GM12891 (cell line): Measurements from ENCODE around the gene NEMP1. TPM values are rescaled to one million over a fixed set of nuclear protein-coding genes. Genes with fewer than 3 reads are reported as not detected.
A peak's percentile ranks its signal among the peaks of the same experiment; 100 is the strongest.
"Not testable (repeated sequence)": the region's sequence is repeated elsewhere in the genome, so short reads cannot be mapped to it uniquely, and the experiment has no call there.

ENCODE experiments used
- DNase-seq: peaks from one replicate; pipeline ENCODE4 v3.0.0; 2011; ENCODE audit warnings: low spot score; ENCODE audit not compliant: insufficient read length
- FAIRE-seq: peaks from 2 replicates; lab custom pipeline; 2011; peaks lifted over from hg19 to GRCh38; lab: Jason Lieb, UNC
- PAX5 ChIP-seq: IDR thresholded peaks from 2 replicates; pipeline ENCODE4 v1.6.1; 2011; ENCODE audit warnings: low read length, moderate library complexity, mild to moderate bottlenecking; ENCODE audit not compliant: insufficient read depth, severe bottlenecking
- POLR2A ChIP-seq: IDR thresholded peaks from 2 replicates; pipeline ENCODE4 v1.6.1; 2011; ENCODE audit warnings: low read depth, low read length, control low read depth
- POLR2AphosphoS5 ChIP-seq: IDR thresholded peaks from 2 replicates; pipeline ENCODE4 v1.6.1; 2011; ENCODE audit warnings: low read depth, low read length, control low read depth
- POU2F2 ChIP-seq: IDR thresholded peaks from 2 replicates; pipeline ENCODE4 v1.6.1; 2011; ENCODE audit warnings: low read depth, mild to moderate bottlenecking, control low read depth, low read length, moderate library complexity
- SPI1 ChIP-seq: IDR thresholded peaks from 2 replicates; pipeline ENCODE4 v1.6.1; 2011; ENCODE audit warnings: low read depth, low read length, control low read depth
- TAF1 ChIP-seq: IDR thresholded peaks from 2 replicates; pipeline ENCODE4 v1.6.1; 2011; ENCODE audit warnings: low read depth, low read length, control low read depth
- polyA plus RNA-seq: library from polyadenylated mRNA; unstranded; fragments of >200 nt; gene quantifications from one replicate; pipeline ENCODE4 v1.2.1, GENCODE V29; 2012; ENCODE audit warnings: low read depth, missing spikeins, inconsistent platforms; ENCODE audit not compliant: missing spikeins

NEMP1 gene, protein sequence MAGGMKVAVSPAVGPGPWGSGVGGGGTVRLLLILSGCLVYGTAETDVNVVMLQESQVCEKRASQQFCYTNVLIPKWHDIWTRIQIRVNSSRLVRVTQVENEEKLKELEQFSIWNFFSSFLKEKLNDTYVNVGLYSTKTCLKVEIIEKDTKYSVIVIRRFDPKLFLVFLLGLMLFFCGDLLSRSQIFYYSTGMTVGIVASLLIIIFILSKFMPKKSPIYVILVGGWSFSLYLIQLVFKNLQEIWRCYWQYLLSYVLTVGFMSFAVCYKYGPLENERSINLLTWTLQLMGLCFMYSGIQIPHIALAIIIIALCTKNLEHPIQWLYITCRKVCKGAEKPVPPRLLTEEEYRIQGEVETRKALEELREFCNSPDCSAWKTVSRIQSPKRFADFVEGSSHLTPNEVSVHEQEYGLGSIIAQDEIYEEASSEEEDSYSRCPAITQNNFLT
- polyA plus RNA-seq: 8.8 TPM

DNA sequence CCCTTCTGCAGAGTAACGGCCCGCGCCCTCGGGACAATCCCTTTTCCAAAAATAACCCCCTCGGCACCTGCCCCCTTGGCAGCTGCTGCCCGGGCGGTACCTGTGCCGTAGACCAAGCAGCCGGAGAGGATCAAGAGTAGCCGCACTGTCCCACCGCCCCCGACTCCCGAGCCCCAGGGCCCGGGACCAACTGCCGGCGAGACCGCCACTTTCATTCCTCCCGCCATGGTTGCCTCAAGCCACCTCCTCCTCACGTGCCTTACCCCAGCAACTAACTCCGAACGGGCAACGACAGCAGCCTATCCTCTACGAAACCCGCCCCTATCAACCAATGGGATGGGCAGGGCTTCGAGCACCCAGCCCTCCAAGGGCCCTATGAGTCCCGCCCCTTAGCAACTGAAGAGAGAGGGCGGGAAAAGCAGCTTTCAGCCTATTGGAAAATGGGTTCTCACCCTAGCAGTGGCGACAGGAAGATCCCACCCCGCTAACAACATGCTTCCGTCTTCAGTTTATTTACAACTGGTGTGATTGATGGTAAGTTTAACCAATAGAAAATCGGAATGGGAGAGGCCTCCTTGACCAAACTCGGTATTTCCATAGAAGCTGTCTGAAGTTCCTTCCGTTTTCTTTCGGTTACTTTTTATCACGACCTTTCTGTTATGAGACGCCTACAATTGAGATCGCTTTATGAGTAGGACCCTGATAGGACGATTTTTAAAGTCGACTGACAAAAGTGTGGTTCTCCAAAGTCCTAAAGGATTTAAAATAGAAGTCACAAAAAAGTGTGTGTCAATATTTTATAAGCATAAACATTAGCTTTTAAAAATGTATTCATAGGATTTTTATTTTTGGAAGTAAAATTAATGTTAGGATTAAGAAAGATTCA is at the start of gene NEMP1:
Gene NEMP1, minus strand, starts transcription at position 273 of the 886 bp plus-strand sequence. Its CDS starts 46 bp downstream, at position 227.
- TF ChIP-seq PAX5 (no peak), TAF1 (peak; percentile 73), POLR2A (peak; percentile 48; the same call in 1 of the 2 replicates), POU2F2 (no peak; the same call in 1 of the 2 replicates), POLR2AphosphoS5 (peak; percentile 69; the same call in 1 of the 2 replicates)
- FAIRE-seq (peak; percentile 96), DNase-seq (peak; percentile 88)

DNA sequence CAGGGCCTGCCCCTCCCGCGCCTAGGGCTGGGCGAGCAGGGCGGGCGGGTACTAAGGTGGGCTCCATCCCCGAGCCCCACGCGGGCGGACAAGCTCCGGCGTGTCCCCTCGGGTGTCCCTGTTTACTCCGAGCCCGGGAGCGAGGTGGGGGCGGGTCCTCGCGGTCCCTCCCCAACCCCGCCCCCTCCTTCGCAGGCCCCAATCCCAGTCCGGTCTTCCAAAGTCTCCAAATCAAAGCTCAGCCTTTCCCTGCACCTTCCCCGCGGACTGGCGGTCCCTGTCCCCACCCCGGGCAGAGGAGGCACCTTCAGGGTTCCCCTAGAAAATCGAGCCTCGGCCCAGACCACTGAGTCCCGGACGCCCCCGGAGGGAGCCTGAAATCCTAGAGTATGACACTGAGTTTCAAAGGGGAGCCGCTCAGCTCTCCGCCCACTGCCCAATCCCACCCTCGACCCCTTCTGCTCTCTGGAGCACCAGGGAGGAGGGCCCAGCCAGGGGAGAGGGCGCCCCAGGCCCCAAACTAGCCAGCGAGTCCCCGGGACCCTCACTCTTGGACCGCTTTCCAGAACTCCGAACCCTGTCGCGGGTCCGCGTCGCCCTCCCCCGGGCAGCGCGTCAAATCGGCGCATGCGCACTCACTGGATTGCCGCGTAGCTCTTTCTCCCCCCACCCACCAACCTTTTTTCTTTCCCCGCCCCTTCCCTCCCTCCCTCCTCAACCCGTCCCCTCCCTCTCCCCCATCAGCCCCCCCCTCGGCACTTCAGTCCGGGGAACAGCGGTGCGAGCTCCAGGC is 49.3 kb upstream of the NEMP1 start, which contains the start of gene LRP1:
Gene LRP1, plus strand, starts transcription at position 758 of the 793 bp plus-strand sequence. CDS start 482 bp downstream, outside the sequence.
- TF ChIP-seq POU2F2: no peak
- TF ChIP-seq POLR2A: no peak
- TF ChIP-seq TAF1: no peak
- no peak for TF ChIP-seq SPI1
- no peak for TF ChIP-seq POLR2AphosphoS5
- TF ChIP-seq PAX5: no peak
- DNase-seq (peak; percentile 73), FAIRE-seq (peak; percentile 45)

DNA sequence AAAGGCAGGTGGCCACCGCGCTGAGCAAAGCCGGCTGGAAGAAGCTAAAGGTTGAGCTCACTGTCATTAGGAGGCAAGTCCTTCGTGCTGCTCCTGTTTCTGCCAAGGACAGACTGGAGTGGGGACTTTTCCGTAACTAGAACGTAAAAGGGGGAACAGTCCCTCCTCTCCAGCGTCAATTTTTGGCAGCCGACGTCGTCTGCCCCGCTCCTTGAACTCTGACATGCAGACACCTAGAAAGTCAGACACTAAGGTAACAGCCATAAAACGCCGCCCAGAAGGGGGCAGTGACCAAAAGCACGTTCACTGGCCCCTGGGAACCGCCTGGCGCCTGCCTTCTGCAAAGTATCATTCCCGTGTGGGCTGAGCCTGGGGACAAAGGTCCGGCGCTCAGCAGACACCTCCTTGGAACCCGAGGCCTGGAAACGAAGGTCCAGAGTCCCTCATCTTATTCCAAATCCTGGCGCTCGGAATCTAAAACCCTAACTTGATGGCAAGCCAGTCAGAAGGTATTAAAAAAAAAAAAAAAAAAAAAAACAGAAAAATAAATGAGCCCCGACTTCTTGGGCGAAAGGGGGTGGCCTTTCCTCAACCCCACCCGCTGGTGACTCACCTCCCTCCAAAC is 48.6 kb upstream of the NEMP1 start:
- TF ChIP-seq POLR2AphosphoS5: no peak
- TF ChIP-seq TAF1: no peak
- no peak for TF ChIP-seq SPI1
- no peak for TF ChIP-seq POU2F2
- TF ChIP-seq PAX5: no peak
- TF ChIP-seq POLR2A: no peak
- DNase-seq (no peak), FAIRE-seq (peak; percentile 70)

DNA sequence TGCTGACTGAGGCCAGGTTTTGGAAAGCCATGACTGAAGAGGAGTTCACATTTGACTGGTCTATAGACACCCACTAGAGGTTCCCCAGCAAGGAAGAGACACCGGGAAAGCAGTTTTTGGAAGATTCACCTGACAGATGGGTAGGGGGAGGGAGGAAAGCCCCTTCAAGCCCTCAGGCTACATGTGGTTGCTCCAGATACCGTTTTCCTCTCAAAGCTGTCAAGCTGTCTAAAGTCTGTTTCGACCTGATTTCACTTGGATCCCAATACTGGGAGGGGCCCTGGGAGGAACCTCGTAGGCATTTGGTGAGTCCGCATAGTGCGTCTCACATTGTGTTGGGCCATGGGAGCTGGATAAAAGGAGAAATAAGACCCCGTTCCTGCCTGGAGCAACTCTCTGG is 48.0 kb upstream of the NEMP1 start:
- FAIRE-seq: no peak
- no peak for DNase-seq
- no peak for TF ChIP-seq POLR2AphosphoS5
- TF ChIP-seq SPI1: no peak
- no peak for TF ChIP-seq PAX5
- TF ChIP-seq TAF1: no peak
- no peak for TF ChIP-seq POU2F2
- no peak for TF ChIP-seq POLR2A

DNA sequence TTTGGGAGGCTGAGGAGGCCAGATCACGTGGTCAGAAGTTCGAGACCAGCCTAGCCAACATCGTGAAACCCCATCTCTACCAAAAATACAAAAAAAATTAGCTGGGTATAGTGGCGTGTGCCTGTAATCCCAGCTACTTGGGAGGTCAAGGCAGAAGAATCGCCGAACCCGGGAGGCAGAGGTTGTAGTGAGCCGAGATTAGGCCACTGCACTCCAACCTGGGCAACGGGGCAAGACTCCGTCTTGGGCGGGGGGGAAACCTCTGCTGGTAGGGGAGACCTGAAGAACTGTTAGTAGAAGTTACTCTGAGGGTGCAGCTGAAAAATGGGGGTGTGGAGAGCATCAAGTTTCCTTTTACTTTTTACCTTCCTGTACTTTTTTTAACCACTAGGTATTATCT is 47.5 kb upstream of the NEMP1 start:
- no peak for TF ChIP-seq POLR2A
- TF ChIP-seq TAF1: no peak
- DNase-seq (no peak), FAIRE-seq (no peak)

DNA sequence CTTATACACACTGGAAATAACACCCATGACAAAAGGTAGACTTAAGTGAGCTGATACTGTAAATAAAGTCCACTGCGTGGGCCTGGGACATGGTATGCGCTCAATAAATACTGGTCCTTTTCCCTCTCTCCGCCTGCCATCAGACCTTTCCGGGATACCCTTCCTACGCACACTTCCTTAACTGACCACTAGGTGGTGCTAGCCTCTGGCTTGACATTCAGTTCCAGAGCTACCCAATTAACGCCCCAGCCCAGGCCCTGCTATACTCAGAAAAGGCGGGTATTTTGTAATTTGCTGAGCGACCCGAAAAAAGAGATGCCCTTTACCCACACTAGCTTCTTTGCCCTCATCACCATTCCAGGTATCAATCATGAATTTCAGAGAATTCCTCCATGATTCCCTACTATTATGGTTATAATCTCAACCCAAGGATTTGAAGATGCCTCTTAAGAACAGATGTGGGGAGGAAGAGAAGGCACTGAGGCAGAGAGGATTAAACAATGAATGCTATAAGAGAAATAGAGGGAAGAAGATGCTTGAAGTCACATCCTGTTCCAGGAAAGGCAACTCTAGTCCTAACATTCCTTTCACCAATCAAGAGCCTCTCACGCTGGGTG is 45.8 kb upstream of the NEMP1 start:
- DNase-seq: peak; percentile 59
- no peak for TF ChIP-seq SPI1
- no peak for TF ChIP-seq PAX5
- no peak for TF ChIP-seq POU2F2
- TF ChIP-seq TAF1: no peak
- no peak for TF ChIP-seq POLR2AphosphoS5
- TF ChIP-seq POLR2A: no peak
- FAIRE-seq: peak; percentile 80

DNA sequence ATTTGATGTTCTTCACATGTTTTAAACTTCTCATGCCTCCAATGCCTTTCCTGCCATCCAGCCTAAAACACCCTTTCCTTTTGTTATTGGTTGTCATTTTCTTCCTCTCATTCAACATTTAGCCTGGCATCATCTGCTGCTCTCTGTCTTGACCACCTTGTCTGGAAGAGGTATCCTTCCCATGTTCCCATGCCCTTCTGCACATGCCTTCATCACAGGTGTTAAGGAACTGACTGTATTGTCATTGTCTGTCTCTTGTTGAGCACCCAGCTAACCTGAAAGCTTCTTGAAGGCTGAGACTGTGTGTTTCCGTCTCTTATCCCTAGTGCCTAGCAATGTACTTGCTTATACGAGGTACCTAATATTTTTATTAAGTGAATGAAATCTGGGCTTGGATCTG is 45.2 kb upstream of the NEMP1 start:
- DNase-seq (no peak), FAIRE-seq (no peak)
- TF ChIP-seq PAX5: no peak
- TF ChIP-seq POU2F2: no peak
- TF ChIP-seq POLR2A: no peak
- TF ChIP-seq TAF1: no peak
- no peak for TF ChIP-seq SPI1
- no peak for TF ChIP-seq POLR2AphosphoS5

DNA sequence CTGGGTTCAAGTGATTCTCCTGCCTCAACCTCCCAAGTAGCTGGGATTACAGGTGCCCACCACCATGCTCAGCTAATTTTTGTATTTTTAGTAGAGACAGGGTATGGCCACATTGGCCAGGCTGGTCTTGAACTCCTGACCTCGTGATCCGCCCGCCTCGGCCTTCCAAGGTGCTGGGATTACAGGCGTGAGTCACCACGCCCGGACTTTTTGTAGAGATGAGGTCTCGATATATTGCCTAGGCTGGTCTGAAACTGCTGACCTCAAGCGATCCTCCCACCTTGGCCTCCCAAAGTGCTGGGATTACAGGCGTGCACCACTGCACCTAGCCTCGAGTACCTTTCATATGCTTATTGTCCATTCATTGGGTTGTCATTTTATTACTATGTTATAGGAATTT is 42.1 kb upstream of the NEMP1 start:
- DNase-seq, FAIRE-seq: not testable (repeated sequence)
